Chondrocyte (in vitro differentiated cells): ENCODE measurements around the gene KRTCAP2. TPM values are rescaled to one million over a fixed set of nuclear protein-coding genes. Genes with fewer than 3 reads are reported as not detected.

Experiments used
- DNase-seq: peaks from one replicate; pipeline ENCODE4 v3.0.0; 2021; ENCODE audit warnings: mixed read lengths, low spot score
- H3K27ac Mint-ChIP-seq: one replicate; pipeline ENCODE4 v1.8.0; 2021; ENCODE audit warnings: mild to moderate bottlenecking, moderate library complexity, mixed read lengths; ENCODE audit not compliant: unreplicated experiment
- H3K27me3 Mint-ChIP-seq: 2 replicates; pipeline ENCODE4 v1.8.0; 2021; ENCODE audit warnings: low read depth, mixed read lengths
- H3K36me3 Mint-ChIP-seq: 2 replicates; pipeline ENCODE4 v1.8.0; 2021; ENCODE audit warnings: low read depth, mixed read lengths
- H3K4me1 Mint-ChIP-seq: 2 replicates; pipeline ENCODE4 v1.8.0; 2021; ENCODE audit warnings: low read depth, mild to moderate bottlenecking, mixed read lengths
- H3K4me3 Mint-ChIP-seq: one replicate; pipeline ENCODE4 v1.8.0; 2021; ENCODE audit warnings: mild to moderate bottlenecking, moderate library complexity, mixed read lengths; ENCODE audit not compliant: unreplicated experiment
- H3K9me3 Mint-ChIP-seq: 2 replicates; pipeline ENCODE4 v1.8.0; 2021; ENCODE audit warnings: low read depth, mixed read lengths
- total RNA-seq: library from RNA; stranded (reverse); gene quantifications from 3 replicates; pipeline ENCODE4 v1.2.1, GENCODE V29; 2021
- TF ChIP-seq, protein P1 (sequence below): fragments of 200-600 bp; sonication (generic); IDR thresholded peaks from 2 replicates; pipeline ENCODE4 v1.5.0; 2021; ENCODE audit warnings: antibody characterized with exemption, mild to moderate bottlenecking, moderate library complexity

KRTCAP2 gene
- total RNA-seq, 1 donor from 2014 or later, result 159 TPM

DNA sequence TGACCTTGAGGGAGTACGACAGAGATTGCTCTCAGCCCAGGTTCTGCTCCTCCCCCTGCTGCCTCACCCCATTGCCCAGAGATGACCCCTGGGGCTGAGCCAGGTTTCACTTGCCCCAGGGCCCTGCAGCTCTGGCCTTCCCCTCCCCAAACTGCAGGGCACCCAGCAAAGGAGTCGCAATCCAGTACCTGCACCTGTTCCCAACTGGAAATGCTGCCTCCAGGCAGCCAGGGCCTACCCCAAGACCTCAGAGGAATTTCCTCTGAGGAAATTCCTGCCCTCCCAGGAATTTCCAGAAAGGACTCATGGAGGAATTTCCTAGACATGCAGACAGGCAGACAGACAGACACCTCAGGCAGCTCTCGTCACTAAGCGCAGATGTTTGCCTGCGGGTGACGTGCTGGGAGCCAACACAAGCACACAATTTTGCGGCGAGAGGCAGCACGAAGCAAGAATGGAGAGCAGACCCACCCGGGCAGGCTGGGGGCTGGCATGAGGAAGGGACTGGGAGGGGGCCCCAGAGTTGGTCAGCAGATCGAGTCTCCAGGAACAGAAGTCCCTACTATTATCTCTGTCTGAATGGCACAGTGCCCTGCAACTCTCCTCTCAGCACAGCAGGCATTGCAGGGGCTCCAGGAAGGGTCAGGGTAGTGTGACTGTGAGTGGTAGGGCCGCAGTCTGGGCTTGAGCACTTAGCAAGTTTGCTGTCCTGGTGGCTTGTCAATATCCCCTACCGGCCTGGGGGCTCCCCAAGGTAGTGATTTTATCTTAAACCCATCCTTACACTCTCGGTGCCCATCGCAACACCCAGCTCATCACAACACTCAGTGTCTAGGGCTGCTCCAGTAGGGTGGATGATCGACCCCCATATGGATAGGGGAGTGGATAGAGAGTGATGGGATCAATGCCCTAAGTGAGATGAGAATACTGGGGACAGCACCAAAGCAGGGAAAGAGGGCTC lies 48.3 kb downstream of the KRTCAP2 start:
- H3K4me1 Mint-ChIP-seq, result peaks cover 56% of the 10 kb centered on the region
- DNase-seq, result no peak
- H3K9me3 Mint-ChIP-seq, result no peaks in the 10 kb centered on the region
- H3K27ac Mint-ChIP-seq, result peak overlapping the region; percentile 52
- no peak overlapping the region for H3K4me3 Mint-ChIP-seq
- TF ChIP-seq, protein P1, sequence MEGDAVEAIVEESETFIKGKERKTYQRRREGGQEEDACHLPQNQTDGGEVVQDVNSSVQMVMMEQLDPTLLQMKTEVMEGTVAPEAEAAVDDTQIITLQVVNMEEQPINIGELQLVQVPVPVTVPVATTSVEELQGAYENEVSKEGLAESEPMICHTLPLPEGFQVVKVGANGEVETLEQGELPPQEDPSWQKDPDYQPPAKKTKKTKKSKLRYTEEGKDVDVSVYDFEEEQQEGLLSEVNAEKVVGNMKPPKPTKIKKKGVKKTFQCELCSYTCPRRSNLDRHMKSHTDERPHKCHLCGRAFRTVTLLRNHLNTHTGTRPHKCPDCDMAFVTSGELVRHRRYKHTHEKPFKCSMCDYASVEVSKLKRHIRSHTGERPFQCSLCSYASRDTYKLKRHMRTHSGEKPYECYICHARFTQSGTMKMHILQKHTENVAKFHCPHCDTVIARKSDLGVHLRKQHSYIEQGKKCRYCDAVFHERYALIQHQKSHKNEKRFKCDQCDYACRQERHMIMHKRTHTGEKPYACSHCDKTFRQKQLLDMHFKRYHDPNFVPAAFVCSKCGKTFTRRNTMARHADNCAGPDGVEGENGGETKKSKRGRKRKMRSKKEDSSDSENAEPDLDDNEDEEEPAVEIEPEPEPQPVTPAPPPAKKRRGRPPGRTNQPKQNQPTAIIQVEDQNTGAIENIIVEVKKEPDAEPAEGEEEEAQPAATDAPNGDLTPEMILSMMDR, result no peak
- peaks cover 7% of the 10 kb centered on the region for H3K27me3 Mint-ChIP-seq
- H3K36me3 Mint-ChIP-seq, result no peaks in the 10 kb centered on the region

DNA sequence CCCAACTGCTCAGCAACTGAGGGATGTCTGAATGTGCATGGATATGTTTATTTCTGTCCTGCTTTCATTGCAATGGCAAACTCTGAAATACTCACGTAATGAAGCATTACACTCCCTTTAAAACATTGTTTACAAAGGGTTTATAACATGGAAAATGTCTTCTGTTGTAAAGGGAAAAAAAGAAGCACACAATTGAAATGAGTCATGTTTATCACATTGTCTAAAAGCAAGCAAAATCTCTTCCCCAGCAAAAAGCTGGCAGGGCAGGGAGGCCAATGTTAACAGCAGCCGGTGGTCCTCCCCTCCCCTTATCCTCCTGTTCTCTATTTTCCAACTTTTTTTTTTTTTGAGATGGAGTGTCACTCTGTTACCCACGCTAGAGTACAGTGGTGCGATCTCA lies 49.3 kb downstream of the KRTCAP2 start:
- H3K27ac Mint-ChIP-seq, result no peak overlapping the region
- peaks cover 7% of the 10 kb centered on the region for H3K27me3 Mint-ChIP-seq

DNA sequence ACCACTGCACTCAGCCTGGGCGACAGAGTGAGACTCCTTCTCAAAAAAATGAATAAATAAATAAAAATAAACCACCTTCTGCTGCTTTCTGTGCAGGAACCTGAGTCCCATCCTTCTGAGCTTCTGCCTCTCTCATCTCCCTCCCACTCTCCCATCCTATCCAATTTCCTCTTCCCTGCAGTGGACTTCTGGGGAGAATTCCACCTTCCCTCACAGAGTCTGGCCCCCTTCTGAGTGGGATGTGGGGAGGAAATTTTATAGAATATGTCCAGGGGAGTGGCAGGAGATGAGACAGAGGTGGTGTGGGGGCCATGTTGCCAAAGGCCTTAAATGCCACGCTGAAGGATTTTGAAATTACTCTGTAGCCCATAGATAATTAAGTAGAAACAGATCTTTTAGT lies 50.8 kb downstream of the KRTCAP2 start:
- H3K27me3 Mint-ChIP-seq, result peaks cover 11% of the 10 kb centered on the region
- H3K4me1 Mint-ChIP-seq, result peaks cover 34% of the 10 kb centered on the region
- H3K9me3 Mint-ChIP-seq, result no peaks in the 10 kb centered on the region
- TF ChIP-seq, protein P1, result no peak
- H3K4me3 Mint-ChIP-seq, result no peak overlapping the region
- DNase-seq, result no peak
- H3K27ac Mint-ChIP-seq, result no peak overlapping the region
- no peaks in the 10 kb centered on the region for H3K36me3 Mint-ChIP-seq

More for the DNA sequence above, 49.3 kb downstream of the KRTCAP2 start:
- no peaks in the 10 kb centered on the region for H3K36me3 Mint-ChIP-seq
- DNase-seq, result no peak
- no peak overlapping the region for H3K4me3 Mint-ChIP-seq
- H3K4me1 Mint-ChIP-seq, result peaks cover 46% of the 10 kb centered on the region
- no peaks in the 10 kb centered on the region for H3K9me3 Mint-ChIP-seq
- TF ChIP-seq, protein P1, result no peak

DNA sequence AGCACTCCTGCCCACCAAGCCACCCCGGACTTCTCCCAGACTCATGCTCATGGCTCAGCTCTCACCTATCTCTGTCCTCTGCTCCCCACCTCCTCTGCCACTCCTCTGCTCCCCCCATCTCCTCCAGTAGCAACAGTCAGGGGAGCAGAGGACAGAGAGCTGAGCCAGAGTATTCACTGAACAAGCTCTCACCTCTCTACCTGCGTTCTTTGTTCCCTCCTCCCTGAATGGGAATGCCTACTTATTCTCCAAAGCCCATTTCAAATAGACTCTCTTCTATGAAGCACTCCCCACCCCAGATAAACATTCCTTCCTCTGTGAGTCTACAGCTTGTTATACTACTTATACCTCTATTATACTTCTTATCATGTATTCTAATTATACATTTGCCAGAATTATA lies 51.9 kb downstream of the KRTCAP2 start:
- DNase-seq, result no peak
- TF ChIP-seq, protein P1, result no peak
- Mint-ChIP-seq H3K9me3 (no peaks in the 10 kb centered on the region), H3K4me1 (peaks cover 23% of the 10 kb centered on the region), H3K27me3 (peaks cover 11% of the 10 kb centered on the region), H3K36me3 (no peaks in the 10 kb centered on the region), H3K27ac (no peak overlapping the region), H3K4me3 (no peak overlapping the region)

DNA sequence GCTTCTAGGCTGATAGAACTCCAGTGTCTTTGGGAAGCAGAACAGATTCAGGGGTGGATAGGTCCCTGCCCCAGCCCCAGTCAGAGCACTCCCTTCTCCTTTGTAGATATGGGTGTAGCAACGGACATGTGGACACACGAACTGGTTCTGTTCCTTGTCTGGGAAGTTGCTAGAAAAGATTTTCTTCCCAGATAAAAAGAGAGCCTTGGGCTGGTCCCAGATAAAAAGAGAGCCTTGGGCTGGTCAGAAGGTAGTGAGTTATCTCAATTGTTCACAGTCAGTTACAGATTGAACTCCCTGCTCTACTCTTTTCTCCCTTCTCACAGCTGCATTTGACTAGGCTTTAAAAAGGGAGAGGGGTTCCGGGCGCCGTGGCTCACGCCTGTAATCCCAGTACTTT lies 52.9 kb downstream of the KRTCAP2 start:
- no peak for DNase-seq
- no peak overlapping the region for H3K27ac Mint-ChIP-seq
- peaks cover 11% of the 10 kb centered on the region for H3K27me3 Mint-ChIP-seq
- H3K4me3 Mint-ChIP-seq, result no peak overlapping the region
- no peaks in the 10 kb centered on the region for H3K9me3 Mint-ChIP-seq
- TF ChIP-seq, protein P1, result no peak
- peaks cover 16% of the 10 kb centered on the region for H3K4me1 Mint-ChIP-seq
- H3K36me3 Mint-ChIP-seq, result no peaks in the 10 kb centered on the region

Other genes with a start within 250 kb of the KRTCAP2 start
- gene PMVK, start 236.6 kb downstream of the KRTCAP2 start, total RNA-seq, result 27.5 to 31.6 TPM (median 30.7 TPM) in 3 replicates
- 47.1 to 60.2 TPM (median 57.1 TPM) in 3 replicates for gene PBXIP1, start 217.2 kb downstream of the KRTCAP2 start, total RNA-seq
- 23.2 to 27.2 TPM (median 24.0 TPM) in 3 replicates for gene PYGO2, start 211.5 kb downstream of the KRTCAP2 start, total RNA-seq
- gene SHC1, start 202.6 kb downstream of the KRTCAP2 start, total RNA-seq, result 251 to 316 TPM (median 256 TPM) in 3 replicates
- 23.2 to 34.0 TPM (median 26.8 TPM) in 3 replicates for gene CKS1B, start 198.6 kb downstream of the KRTCAP2 start, total RNA-seq
- 23.0 to 30.8 TPM (median 28.7 TPM) in 3 replicates for gene FLAD1, start 190.0 kb downstream of the KRTCAP2 start, total RNA-seq
- 0.72 to 0.85 TPM in 2 of 3 replicates, not detected in the other for gene LENEP, start 179.7 kb downstream of the KRTCAP2 start, total RNA-seq
- gene ZBTB7B, start 170.5 kb downstream of the KRTCAP2 start, total RNA-seq, result 34.8 to 42.9 TPM (median 41.1 TPM) in 3 replicates
- gene DCST2, start 139.5 kb downstream of the KRTCAP2 start, total RNA-seq, result 0.30 to 0.36 TPM (median 0.36 TPM) in 3 replicates
- not detected in 3 replicates for gene DCST1, start 139.5 kb downstream of the KRTCAP2 start, total RNA-seq
- 73.7 to 91.1 TPM (median 75.2 TPM) in 3 replicates for gene ADAM15, start 122.0 kb downstream of the KRTCAP2 start, total RNA-seq
- 8.9 to 10.6 TPM (median 9.7 TPM) in 3 replicates for gene EFNA4, start 109.6 kb downstream of the KRTCAP2 start, total RNA-seq
- 4.3 to 5.5 TPM (median 4.5 TPM) in 3 replicates for gene EFNA3, start 94.5 kb downstream of the KRTCAP2 start, total RNA-seq
- gene EFNA1, start 45.4 kb downstream of the KRTCAP2 start, total RNA-seq, result 10.9 to 27.6 TPM (median 12.6 TPM) in 3 replicates
- 34.0 to 40.3 TPM (median 37.9 TPM) in 3 replicates for gene SLC50A1, start 37.5 kb downstream of the KRTCAP2 start, total RNA-seq
- gene DPM3, start 32.8 kb downstream of the KRTCAP2 start, total RNA-seq, result 41.3 to 73.3 TPM (median 48.9 TPM) in 3 replicates
- gene TRIM46, start 545 bp upstream of the KRTCAP2 start, total RNA-seq, result 9.6 to 10.7 TPM (median 9.7 TPM) in 3 replicates
- 112 to 127 TPM (median 118 TPM) in 3 replicates for gene THBS3, start 34.6 kb upstream of the KRTCAP2 start, total RNA-seq
- gene MTX1, start 35.4 kb upstream of the KRTCAP2 start, total RNA-seq, result 28.2 to 49.1 TPM (median 29.8 TPM) in 3 replicates
- gene ENTREP3, start 82.2 kb upstream of the KRTCAP2 start, total RNA-seq, result 34.0 to 42.8 TPM (median 42.8 TPM) in 3 replicates
- gene SCAMP3, start 89.1 kb upstream of the KRTCAP2 start, total RNA-seq, result 68.3 to 77.1 TPM (median 71.4 TPM) in 3 replicates
- gene CLK2, start 100.2 kb upstream of the KRTCAP2 start, total RNA-seq, result 36.7 to 50.2 TPM (median 37.0 TPM) in 3 replicates
- 4.3 to 4.4 TPM (median 4.4 TPM) in 3 replicates for gene HCN3, start 104.2 kb upstream of the KRTCAP2 start, total RNA-seq
- not detected in 3 replicates for gene PKLR, start 128.1 kb upstream of the KRTCAP2 start, total RNA-seq
- 122 to 139 TPM (median 127 TPM) in 3 replicates for gene FDPS, start 135.6 kb upstream of the KRTCAP2 start, total RNA-seq
- gene RUSC1, start 147.6 kb upstream of the KRTCAP2 start, total RNA-seq, result 42.6 to 49.1 TPM (median 43.9 TPM) in 3 replicates